B cell (primary cell): ENCODE measurements around the gene PDE11A.

Experiments used
- EZH2 ChIP-seq: IDR thresholded peaks from 2 replicates; pipeline ENCODE4 v1.6.1; 2012; ENCODE audit warnings: borderline replicate concordance, low read depth, mild to moderate bottlenecking, moderate library complexity, low read length; ENCODE audit not compliant: insufficient read depth, poor library complexity, severe bottlenecking
- TF ChIP-seq, protein P1 (sequence below): fragments of 200-600 bp; IDR thresholded peaks from one replicate; pipeline ENCODE4 v1.8.0; 2022; ENCODE audit warnings: antibody characterized with exemption, mild to moderate bottlenecking

GRCh38 chr2:178059681-178060080 lies 12.9 kb downstream of the PDE11A start:
- TF ChIP-seq, protein P1, sequence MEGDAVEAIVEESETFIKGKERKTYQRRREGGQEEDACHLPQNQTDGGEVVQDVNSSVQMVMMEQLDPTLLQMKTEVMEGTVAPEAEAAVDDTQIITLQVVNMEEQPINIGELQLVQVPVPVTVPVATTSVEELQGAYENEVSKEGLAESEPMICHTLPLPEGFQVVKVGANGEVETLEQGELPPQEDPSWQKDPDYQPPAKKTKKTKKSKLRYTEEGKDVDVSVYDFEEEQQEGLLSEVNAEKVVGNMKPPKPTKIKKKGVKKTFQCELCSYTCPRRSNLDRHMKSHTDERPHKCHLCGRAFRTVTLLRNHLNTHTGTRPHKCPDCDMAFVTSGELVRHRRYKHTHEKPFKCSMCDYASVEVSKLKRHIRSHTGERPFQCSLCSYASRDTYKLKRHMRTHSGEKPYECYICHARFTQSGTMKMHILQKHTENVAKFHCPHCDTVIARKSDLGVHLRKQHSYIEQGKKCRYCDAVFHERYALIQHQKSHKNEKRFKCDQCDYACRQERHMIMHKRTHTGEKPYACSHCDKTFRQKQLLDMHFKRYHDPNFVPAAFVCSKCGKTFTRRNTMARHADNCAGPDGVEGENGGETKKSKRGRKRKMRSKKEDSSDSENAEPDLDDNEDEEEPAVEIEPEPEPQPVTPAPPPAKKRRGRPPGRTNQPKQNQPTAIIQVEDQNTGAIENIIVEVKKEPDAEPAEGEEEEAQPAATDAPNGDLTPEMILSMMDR, result no peak
- no peak for TF ChIP-seq EZH2
